Psoas muscle (tissue), 8 donors: ENCODE results near the gene GPLD1. TPM values are rescaled to one million over a fixed set of nuclear protein-coding genes. Genes with fewer than 3 reads are reported as not detected.

Experiments used
- ATAC-seq, 4 donors: fragments of 200-7000 bp; cut with Tn5 transposase; one replicate each; pipeline ENCODE4 v1.9.1; 2020; ENCODE audit warnings: moderate library complexity in 3 of 4, mild to moderate bottlenecking in 2 of 4
- DNase-seq, 2 donors: peaks; one replicate each; pipeline ENCODE4 v3.0.0-alpha.2; 2020
- H3K27ac ChIP-seq: fragments of 200-600 bp; one replicate; pipeline ENCODE4 v1.8.0; 2022
- H3K27me3 ChIP-seq, 3 donors: fragments of 200-600 bp in 1 of 3; one replicate each; pipeline versions ENCODE4 v1.6.1 to v1.8.0; 2013 to 2022; ENCODE audit warnings: low read length in 2 of 3, mild to moderate bottlenecking in 2 of 3, moderate library complexity in 1 of 3; ENCODE audit not compliant: insufficient read depth in 3 of 3
- H3K36me3 ChIP-seq, 2 donors: fragments of 200-600 bp in 1 of 2; one replicate each; pipeline versions ENCODE4 v1.6.1 to v1.8.0; 2013 to 2022; ENCODE audit warnings: low read depth in 1 of 2, mild to moderate bottlenecking in 1 of 2, moderate library complexity in 1 of 2; ENCODE audit not compliant: insufficient read depth in 1 of 2
- H3K4me1 ChIP-seq: fragments of 200-600 bp; one replicate; pipeline ENCODE4 v1.8.0; 2022
- H3K4me3 ChIP-seq: fragments of 200-600 bp; one replicate; pipeline ENCODE4 v1.8.0; 2022; ENCODE audit warnings: mild to moderate bottlenecking
- H3K9me3 ChIP-seq: fragments of 200-600 bp; one replicate; pipeline ENCODE4 v1.8.0; 2022
- WGBS, 3 donors: extraction: QIAGEN DNeasy Blood & Tissue Kit; methylation state at CpG; one replicate each; pipeline versions ENCODE4 v1.1.6 to v1.1.7; 2013; 5-methylcytosine and 5-hydroxymethylcytosine counted together
- intact Hi-C, 2 donors: fragments of 100-400 bp; cut with DNase I; formaldehyde crosslinking; loops; one replicate each; pipeline versions ENCODE4 v1.11.0 to v1.14.2; 2022
- polyA plus RNA-seq, 3 donors: library from polyadenylated mRNA; stranded (reverse); fragments of 200-250 nt; gene quantifications; one replicate each; pipeline ENCODE4 v1.2.3, GENCODE V29; 2013
- total RNA-seq, 4 donors: library from RNA; stranded (reverse); fragmentation: NEBNext Ultra II Directional in 2 of 4; extraction: Animal tissue kit (Norgen Biotek cat#: 25700) in 2 of 4; gene quantifications; one replicate each; pipeline versions ENCODE4 v1.2.1 to v1.2.4, GENCODE V29; 2021 to 2023
- TF ChIP-seq, protein P1 (sequence below): fragments of 200-600 bp; IDR thresholded peaks from one replicate; pipeline ENCODE4 v1.8.0; 2022; ENCODE audit warnings: antibody characterized with exemption
- donor health status: healthy with polysubstance abuse.
- donor health status: DM: no; HTN: no; CAD: no; lungs with moderate emphysema.
- donor health status: Bipolar disorder and iron deficiency.
- donor health status: healthy.
- donor health status: DM: yes; HTN: yes; CAD: no.
- donor health status: DM: no; HTN: no; CAD: no.
- donor health status: DM: no; HTN: no; CAD: no.
- donor health status: DM: yes; HTN: yes; CAD: no.

GPLD1 gene
- total and polyA plus RNA-seq, 7 donors, result 0.25 to 1.1 (median 0.38) TPM

DNA sequence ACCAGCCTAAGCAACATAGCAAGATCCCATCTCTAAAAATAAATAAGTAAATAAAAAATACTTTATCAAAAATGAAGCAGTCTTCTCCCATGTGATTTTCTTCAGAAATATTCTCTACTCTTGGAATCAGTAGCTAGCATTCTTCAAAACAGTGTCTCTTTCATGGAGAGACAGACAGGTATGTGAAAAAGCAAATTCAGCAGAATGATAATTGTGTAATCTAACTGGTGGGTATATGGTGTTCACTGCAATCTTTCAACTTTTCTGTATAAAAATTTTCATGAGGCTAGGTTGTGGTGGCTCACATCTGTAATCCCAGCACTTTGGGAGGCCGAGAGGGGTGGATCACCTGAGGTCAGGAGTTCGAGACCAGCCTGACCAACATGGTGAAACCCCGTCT lies 78.8 kb downstream of the GPLD1 start:
- ATAC-seq, result no peak
- Histone ChIP-seq H3K27me3 (no peaks in the 10 kb centered on the region), H3K9me3 (no peaks in the 10 kb centered on the region), H3K4me3 (no peak overlapping the region), H3K4me1 (peaks cover 7% of the 10 kb centered on the region), H3K27ac (no peak overlapping the region), H3K36me3 (peaks cover 7 to 94% of the 10 kb centered on the region in 2 donors)
- 91 to 95% (median 94%) methylated on average over 3 of the region's 3 CpGs for WGBS, 3 donors
- DNase-seq, result no peak
- intact Hi-C loops, result no loop called here
- TF ChIP-seq, protein P1, sequence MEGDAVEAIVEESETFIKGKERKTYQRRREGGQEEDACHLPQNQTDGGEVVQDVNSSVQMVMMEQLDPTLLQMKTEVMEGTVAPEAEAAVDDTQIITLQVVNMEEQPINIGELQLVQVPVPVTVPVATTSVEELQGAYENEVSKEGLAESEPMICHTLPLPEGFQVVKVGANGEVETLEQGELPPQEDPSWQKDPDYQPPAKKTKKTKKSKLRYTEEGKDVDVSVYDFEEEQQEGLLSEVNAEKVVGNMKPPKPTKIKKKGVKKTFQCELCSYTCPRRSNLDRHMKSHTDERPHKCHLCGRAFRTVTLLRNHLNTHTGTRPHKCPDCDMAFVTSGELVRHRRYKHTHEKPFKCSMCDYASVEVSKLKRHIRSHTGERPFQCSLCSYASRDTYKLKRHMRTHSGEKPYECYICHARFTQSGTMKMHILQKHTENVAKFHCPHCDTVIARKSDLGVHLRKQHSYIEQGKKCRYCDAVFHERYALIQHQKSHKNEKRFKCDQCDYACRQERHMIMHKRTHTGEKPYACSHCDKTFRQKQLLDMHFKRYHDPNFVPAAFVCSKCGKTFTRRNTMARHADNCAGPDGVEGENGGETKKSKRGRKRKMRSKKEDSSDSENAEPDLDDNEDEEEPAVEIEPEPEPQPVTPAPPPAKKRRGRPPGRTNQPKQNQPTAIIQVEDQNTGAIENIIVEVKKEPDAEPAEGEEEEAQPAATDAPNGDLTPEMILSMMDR, result no peak

DNA sequence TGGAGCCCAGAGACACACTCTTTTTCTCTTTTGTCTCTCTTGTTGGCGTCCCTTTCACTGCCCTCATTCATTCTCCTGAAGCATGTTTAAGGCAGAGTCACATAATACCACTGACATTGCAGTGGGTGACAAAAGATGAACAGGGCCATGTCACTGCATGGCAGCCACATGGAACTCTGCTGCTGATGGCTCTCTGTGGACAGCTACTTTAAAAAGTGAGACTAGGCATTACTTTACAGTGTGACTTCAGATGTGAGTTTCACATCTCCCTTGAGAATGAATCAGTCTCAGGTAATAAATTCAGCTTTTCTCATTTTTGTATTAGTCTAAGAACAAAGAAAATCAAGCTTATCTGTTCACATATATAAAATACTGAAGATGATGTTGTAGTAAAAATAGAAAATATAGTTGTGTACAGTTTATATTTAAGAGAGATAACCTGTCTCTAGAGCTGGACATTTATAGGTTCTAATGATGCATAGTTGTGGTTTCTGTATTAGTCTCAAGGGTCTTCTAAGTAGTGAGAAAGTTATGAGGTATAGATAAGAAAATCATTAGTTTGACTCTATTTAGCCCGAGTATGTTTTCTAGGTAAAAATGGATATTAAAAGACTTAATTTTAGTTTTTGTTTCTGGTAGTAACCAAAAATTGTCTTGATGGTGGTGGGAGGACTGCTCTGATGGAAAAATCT lies 80.5 kb downstream of the GPLD1 start:
- H3K9me3 ChIP-seq, result no peaks in the 10 kb centered on the region
- intact Hi-C loops, result no loop called here
- ATAC-seq, result no peak
- H3K27ac ChIP-seq, result no peak overlapping the region
- peaks cover 16% of the 10 kb centered on the region for H3K4me1 ChIP-seq
- peaks cover 7 to 92% of the 10 kb centered on the region in 2 donors for H3K36me3 ChIP-seq
- TF ChIP-seq, protein P1, result no peak
- WGBS, 3 donors, result 81 to 91% (median 82%) methylated on average over 2 of the region's 2 CpGs
- no peak for DNase-seq
- H3K4me3 ChIP-seq, result no peak overlapping the region
- no peaks in the 10 kb centered on the region for H3K27me3 ChIP-seq

DNA sequence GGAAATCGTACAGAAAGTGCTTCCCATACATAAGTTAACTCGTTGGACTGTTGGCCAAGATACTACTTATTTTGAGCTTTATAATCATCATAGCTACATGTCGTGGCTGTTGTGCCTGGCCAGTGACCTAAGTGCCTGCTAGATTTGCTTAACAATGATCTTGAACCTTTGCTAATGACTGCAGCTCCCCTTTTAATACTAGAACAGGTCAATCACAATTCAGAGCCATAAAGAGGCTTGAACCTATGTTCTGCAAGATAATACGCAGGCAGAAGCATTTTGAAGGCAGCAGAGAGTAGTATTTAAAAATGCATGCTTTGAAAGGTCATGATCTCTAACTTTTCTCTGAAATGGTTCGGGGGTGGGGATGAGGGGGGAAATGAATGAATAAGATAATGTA lies 84.1 kb downstream of the GPLD1 start:
- WGBS, 3 donors, result 75 to 91% (median 86%) methylated on average over 5 of the region's 5 CpGs
- Histone ChIP-seq H3K4me3 (no peak overlapping the region), H3K4me1 (peaks cover 21% of the 10 kb centered on the region), H3K27ac (no peak overlapping the region), H3K9me3 (no peaks in the 10 kb centered on the region), H3K27me3 (no peaks in the 10 kb centered on the region), H3K36me3 (peaks cover 4 to 57% of the 10 kb centered on the region in 2 donors)
- intact Hi-C loops, result no loop called here
- TF ChIP-seq, protein P1, result no peak
- no peak for ATAC-seq
- DNase-seq, result no peak

DNA sequence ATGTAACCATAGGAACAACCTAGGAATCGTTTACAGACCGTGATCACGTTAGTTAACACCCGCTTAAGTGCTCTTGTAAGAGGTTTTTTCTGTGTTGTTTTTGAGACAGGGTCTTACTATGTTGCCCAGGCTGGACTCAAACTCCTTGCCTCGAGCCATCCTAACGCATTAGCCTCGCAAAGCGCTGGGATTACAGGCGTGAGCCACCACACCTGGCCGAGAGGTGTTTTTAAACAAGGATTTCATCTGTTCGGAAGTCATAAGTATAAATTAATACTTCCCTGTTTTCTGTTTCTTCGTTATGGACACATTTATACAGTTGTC lies 85.9 kb downstream of the GPLD1 start:
- DNase-seq (no peak), ATAC-seq (no peak)
- WGBS, 3 donors, result 3 to 7% (median 3%) methylated on average over 12 of the region's 12 CpGs
- Histone ChIP-seq H3K27ac (peak overlapping the region; percentile 88), H3K27me3 (peaks cover 0 to 1% (median 0%) of the 10 kb centered on the region in 3 donors), H3K9me3 (no peaks in the 10 kb centered on the region), H3K4me1 (peaks cover 21% of the 10 kb centered on the region), H3K36me3 (peaks cover 4 to 39% of the 10 kb centered on the region in 2 donors), H3K4me3 (peak overlapping the region; percentile 99)
- intact Hi-C loops, result no loop called here
- TF ChIP-seq, protein P1, result no peak
